ENCODE measurements around the gene UNC5CL. TPM values are rescaled to one million over a fixed set of nuclear protein-coding genes. Genes with fewer than 3 reads are reported as not detected.

UNC5CL gene
- total RNA-seq, 1 experiment from 2014 or later, result 4.5 TPM

DNA sequence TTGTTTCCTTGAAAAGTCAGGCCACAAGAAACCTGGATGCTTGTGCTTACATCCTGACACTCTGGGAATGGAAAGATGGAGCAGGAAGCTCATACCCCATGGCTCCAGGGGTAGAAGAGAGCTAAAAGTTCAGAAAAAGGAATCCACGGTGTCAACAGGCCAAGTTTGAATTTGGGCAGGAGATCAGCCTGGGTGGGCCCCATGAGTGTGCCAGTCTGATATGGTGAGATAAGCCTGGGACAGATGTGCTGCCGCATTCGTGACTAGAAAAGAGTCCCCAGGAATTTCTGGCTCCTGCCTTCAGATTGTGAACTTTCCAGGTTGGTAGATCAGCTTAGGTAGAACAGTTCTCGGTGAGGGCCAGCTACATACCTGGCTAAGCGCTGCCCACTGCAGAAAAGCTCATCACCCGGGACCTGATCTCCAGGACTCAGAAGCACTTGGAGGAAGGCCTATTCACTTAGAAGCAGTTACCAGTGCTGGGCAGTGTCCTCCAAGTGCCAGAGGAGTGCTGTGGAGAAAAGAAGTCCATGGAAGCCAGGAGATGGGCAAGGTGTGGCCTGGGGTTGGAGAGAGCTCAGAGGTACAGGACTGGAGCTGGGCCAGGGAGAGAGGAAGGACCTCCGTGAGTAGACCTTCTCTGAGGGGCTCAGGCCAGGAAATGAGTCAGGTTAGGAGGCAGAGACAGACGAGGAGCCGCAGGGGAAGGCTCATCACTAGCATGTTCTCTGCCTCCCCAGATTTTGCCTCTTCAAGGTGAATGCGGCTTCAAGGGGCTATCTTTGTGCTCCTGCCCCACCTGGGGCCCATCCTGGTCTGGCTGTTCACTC, 3.4 kb upstream of the UNC5CL start, which contains the start of gene TSPO2:
TSPO2 (plus strand) TSS at position 242 of the 830 bp plus-strand sequence; CDS start at position 761, 519 bp downstream.
- Mint-ChIP-seq H3K36me3 (no peaks in the 10 kb centered on the region), H3K4me1 (peaks cover 11% of the 10 kb centered on the region), H3K4me3 (no peak within 1 kb of the TSS), H3K27ac (no peak within 1 kb of the TSS), H3K9me3 (no peaks in the 10 kb centered on the region), H3K27me3 (ENCODE audit: low read depth) (no peaks in the 10 kb centered on the region)
- ChIA-PET CTCF (interaction anchor here (2.2 to 5.2 kb wide), 2 partner anchors 11 to 15 kb away, joined by 5 to 25 read pairs; partner anchors contain the start of gene APOBEC2), POLR2A (no interaction called here)
- DNase-seq (ENCODE audit: low spot score), result no peak
- ATAC-seq, result no peak
- TF ChIP-seq SMAD4 (CRISPR knock-in tag; IDR thresholded peaks at IDR 0.05) (no peak), TCF7 (CRISPR knock-in tag; IDR thresholded peaks at IDR 0.05; ENCODE audit: low read depth) (no peak), GTF2I (CRISPR knock-in tag; conservative IDR thresholded peaks at IDR 0.05) (no peak), SOX15 (CRISPR knock-in tag; IDR thresholded peaks at IDR 0.05) (no peak), RELA (CRISPR knock-in tag; IDR thresholded peaks at IDR 0.05; ENCODE audit: borderline replicate concordance) (no peak), GRHL2 (CRISPR knock-in tag; IDR thresholded peaks at IDR 0.05; ENCODE audit: insufficient replicate concordance, severe bottlenecking) (no peak)
- TF ChIP-seq, protein P1, sequence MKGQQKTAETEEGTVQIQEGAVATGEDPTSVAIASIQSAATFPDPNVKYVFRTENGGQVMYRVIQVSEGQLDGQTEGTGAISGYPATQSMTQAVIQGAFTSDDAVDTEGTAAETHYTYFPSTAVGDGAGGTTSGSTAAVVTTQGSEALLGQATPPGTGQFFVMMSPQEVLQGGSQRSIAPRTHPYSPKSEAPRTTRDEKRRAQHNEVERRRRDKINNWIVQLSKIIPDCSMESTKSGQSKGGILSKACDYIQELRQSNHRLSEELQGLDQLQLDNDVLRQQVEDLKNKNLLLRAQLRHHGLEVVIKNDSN (CRISPR knock-in tag; IDR thresholded peaks at IDR 0.05), result no peak
- TF ChIP-seq, protein P2, sequence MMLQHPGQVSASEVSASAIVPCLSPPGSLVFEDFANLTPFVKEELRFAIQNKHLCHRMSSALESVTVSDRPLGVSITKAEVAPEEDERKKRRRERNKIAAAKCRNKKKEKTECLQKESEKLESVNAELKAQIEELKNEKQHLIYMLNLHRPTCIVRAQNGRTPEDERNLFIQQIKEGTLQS (CRISPR knock-in tag; conservative IDR thresholded peaks at IDR 0.05), result no peak
- TF ChIP-seq, protein P3, sequence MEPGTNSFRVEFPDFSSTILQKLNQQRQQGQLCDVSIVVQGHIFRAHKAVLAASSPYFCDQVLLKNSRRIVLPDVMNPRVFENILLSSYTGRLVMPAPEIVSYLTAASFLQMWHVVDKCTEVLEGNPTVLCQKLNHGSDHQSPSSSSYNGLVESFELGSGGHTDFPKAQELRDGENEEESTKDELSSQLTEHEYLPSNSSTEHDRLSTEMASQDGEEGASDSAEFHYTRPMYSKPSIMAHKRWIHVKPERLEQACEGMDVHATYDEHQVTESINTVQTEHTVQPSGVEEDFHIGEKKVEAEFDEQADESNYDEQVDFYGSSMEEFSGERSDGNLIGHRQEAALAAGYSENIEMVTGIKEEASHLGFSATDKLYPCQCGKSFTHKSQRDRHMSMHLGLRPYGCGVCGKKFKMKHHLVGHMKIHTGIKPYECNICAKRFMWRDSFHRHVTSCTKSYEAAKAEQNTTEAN (CRISPR knock-in tag; IDR thresholded peaks at IDR 0.05), result no peak

DNA sequence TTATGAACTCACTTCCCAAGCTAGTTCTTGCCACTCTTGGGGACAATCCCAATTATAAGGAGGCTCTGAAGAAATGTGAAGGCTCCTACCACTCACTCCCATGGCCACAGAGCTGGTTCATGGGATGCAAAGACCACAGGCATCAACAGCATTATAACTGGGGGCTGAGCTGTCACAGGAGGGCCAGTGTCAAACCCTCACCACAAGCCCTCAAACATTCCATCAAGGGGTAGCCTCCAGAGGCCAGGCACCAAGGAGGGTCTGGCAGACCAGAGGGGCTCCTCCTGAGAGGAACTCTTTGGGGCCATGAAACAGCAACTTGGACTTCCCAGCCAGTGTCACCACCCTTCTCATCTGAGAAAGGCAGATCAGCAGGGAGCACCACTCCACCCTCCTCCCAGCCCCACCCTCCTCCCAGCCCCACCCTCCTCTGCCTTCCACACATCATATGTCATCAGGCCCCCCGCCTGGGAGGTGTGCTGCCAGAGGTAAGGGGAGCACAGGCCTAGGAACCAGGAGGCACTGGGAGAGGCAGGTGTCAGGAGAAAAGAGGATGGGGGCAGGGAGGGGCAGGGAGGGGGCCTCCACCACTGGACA, 2.0 kb upstream of the UNC5CL start:
- ChIA-PET POLR2A (no interaction called here), CTCF (interaction anchor here (1.0 to 2.6 kb wide), 4 partner anchors 9 to 147 kb away, joined by 3 to 19 read pairs (median 4); partner anchors contain the start of gene APOBEC2)
- ATAC-seq (no peak), DNase-seq (ENCODE audit: low spot score) (no peak)
- no peak overlapping the region; the same call in 1 of the 2 replicates for H3K27ac Mint-ChIP-seq
- H3K27me3 Mint-ChIP-seq (ENCODE audit: low read depth), result no peaks in the 10 kb centered on the region
- H3K4me1 Mint-ChIP-seq, result peaks cover 15% of the 10 kb centered on the region
- H3K9me3 Mint-ChIP-seq, result no peaks in the 10 kb centered on the region
- H3K4me3 Mint-ChIP-seq, result no peak overlapping the region
- H3K36me3 Mint-ChIP-seq, result no peaks in the 10 kb centered on the region
- TF ChIP-seq TCF7 (CRISPR knock-in tag; IDR thresholded peaks at IDR 0.05; ENCODE audit: low read depth) (no peak), CREB1 (CRISPR knock-in tag; IDR thresholded peaks at IDR 0.05) (no peak), NR1H2 (CRISPR knock-in tag; IDR thresholded peaks at IDR 0.05) (no peak), GRHL2 (CRISPR knock-in tag; IDR thresholded peaks at IDR 0.05; ENCODE audit: insufficient replicate concordance, severe bottlenecking) (no peak), KAT7 (CRISPR knock-in tag; IDR thresholded peaks at IDR 0.05; ENCODE audit: borderline replicate concordance) (no peak), ZNF138 (CRISPR knock-in tag; conservative IDR thresholded peaks at IDR 0.05) (no peak), CREM (CRISPR knock-in tag; IDR thresholded peaks at IDR 0.05) (no peak), JAZF1 (CRISPR knock-in tag; IDR thresholded peaks at IDR 0.05) (no peak), TP53 (CRISPR knock-in tag; IDR thresholded peaks at IDR 0.05) (no peak)
- TF ChIP-seq, protein P4, sequence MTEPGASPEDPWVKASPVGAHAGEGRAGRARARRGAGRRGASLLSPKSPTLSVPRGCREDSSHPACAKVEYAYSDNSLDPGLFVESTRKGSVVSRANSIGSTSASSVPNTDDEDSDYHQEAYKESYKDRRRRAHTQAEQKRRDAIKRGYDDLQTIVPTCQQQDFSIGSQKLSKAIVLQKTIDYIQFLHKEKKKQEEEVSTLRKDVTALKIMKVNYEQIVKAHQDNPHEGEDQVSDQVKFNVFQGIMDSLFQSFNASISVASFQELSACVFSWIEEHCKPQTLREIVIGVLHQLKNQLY (CRISPR knock-in tag; IDR thresholded peaks at IDR 0.05), result no peak
- TF ChIP-seq, protein P5, sequence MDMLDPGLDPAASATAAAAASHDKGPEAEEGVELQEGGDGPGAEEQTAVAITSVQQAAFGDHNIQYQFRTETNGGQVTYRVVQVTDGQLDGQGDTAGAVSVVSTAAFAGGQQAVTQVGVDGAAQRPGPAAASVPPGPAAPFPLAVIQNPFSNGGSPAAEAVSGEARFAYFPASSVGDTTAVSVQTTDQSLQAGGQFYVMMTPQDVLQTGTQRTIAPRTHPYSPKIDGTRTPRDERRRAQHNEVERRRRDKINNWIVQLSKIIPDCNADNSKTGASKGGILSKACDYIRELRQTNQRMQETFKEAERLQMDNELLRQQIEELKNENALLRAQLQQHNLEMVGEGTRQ (CRISPR knock-in tag; IDR thresholded peaks at IDR 0.05), result no peak
- TF ChIP-seq, protein P6, sequence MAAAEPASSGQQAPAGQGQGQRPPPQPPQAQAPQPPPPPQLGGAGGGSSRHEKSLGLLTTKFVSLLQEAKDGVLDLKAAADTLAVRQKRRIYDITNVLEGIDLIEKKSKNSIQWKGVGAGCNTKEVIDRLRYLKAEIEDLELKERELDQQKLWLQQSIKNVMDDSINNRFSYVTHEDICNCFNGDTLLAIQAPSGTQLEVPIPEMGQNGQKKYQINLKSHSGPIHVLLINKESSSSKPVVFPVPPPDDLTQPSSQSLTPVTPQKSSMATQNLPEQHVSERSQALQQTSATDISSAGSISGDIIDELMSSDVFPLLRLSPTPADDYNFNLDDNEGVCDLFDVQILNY (CRISPR knock-in tag; IDR thresholded peaks at IDR 0.05), result no peak
- TF ChIP-seq, protein P7, sequence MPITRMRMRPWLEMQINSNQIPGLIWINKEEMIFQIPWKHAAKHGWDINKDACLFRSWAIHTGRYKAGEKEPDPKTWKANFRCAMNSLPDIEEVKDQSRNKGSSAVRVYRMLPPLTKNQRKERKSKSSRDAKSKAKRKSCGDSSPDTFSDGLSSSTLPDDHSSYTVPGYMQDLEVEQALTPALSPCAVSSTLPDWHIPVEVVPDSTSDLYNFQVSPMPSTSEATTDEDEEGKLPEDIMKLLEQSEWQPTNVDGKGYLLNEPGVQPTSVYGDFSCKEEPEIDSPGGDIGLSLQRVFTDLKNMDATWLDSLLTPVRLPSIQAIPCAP (CRISPR knock-in tag; IDR thresholded peaks at IDR 0.05), result no peak
- TF ChIP-seq, protein P8, sequence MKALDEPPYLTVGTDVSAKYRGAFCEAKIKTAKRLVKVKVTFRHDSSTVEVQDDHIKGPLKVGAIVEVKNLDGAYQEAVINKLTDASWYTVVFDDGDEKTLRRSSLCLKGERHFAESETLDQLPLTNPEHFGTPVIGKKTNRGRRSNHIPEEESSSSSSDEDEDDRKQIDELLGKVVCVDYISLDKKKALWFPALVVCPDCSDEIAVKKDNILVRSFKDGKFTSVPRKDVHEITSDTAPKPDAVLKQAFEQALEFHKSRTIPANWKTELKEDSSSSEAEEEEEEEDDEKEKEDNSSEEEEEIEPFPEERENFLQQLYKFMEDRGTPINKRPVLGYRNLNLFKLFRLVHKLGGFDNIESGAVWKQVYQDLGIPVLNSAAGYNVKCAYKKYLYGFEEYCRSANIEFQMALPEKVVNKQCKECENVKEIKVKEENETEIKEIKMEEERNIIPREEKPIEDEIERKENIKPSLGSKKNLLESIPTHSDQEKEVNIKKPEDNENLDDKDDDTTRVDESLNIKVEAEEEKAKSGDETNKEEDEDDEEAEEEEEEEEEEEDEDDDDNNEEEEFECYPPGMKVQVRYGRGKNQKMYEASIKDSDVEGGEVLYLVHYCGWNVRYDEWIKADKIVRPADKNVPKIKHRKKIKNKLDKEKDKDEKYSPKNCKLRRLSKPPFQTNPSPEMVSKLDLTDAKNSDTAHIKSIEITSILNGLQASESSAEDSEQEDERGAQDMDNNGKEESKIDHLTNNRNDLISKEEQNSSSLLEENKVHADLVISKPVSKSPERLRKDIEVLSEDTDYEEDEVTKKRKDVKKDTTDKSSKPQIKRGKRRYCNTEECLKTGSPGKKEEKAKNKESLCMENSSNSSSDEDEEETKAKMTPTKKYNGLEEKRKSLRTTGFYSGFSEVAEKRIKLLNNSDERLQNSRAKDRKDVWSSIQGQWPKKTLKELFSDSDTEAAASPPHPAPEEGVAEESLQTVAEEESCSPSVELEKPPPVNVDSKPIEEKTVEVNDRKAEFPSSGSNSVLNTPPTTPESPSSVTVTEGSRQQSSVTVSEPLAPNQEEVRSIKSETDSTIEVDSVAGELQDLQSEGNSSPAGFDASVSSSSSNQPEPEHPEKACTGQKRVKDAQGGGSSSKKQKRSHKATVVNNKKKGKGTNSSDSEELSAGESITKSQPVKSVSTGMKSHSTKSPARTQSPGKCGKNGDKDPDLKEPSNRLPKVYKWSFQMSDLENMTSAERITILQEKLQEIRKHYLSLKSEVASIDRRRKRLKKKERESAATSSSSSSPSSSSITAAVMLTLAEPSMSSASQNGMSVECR (CRISPR knock-in tag; IDR thresholded peaks at IDR 0.05; ENCODE audit: borderline replicate concordance), result no peak

Data from WTC11 (cell line).